Gastrocnemius medialis (tissue), 4 donors: ENCODE results near the gene IL1RAP.

Source experiments
- CTCF ChIP-seq, 5 experiments: fragments of 450-650 bp in 3 of 5; fragments of 200-600 bp in 2 of 5; sonication (generic) in 2 of 5; IDR thresholded peaks in 4 of 5; conservative IDR thresholded peaks in 1 of 5; 1 replicate in 4 of 5; 2 replicates in 1 of 5; pipeline ENCODE4 v1.5.1; 2016 to 2019; ENCODE audit warnings: antibody characterized with exemption in 5 of 5, mild to moderate bottlenecking in 3 of 5, moderate library complexity in 3 of 5
- POLR2A ChIP-seq, 2 donors: fragments of 450-650 bp; IDR thresholded peaks; one replicate each; pipeline ENCODE4 v1.6.1; 2017; ENCODE audit warnings: antibody characterized with exemption in 2 of 2, mild to moderate bottlenecking in 2 of 2, moderate library complexity in 2 of 2

GRCh38 chr3:190526787-190527762, 13.2 kb downstream of the IL1RAP start:
- TF ChIP-seq CTCF (IDR thresholded peaks at IDR 0.05 in 4 of 5, conservative IDR thresholded peaks at IDR 0.05 in 1 of 5) (no peak), POLR2A (IDR thresholded peaks at IDR 0.05) (no peak)
